Hepatocyte (in vitro differentiated cells): ENCODE data around the gene ZBTB4. TPM values are rescaled to one million over a fixed set of nuclear protein-coding genes. Genes with fewer than 3 reads are reported as not detected.

Experiments used
- DNase-seq: peaks from one replicate; pipeline ENCODE4 v3.0.0-alpha.2; 2016; ENCODE audit warnings: low spot score
- H2AFZ ChIP-seq: fragments of 200-600 bp; sonication (generic); 2 replicates; pipeline ENCODE4 v1.6.0; 2016; ENCODE audit warnings: antibody characterized with exemption, mild to moderate bottlenecking
- H3K27ac ChIP-seq: fragments of 200-600 bp; sonication (generic); 2 replicates; pipeline ENCODE4 v1.5.1; 2016; ENCODE audit warnings: mild to moderate bottlenecking
- H3K27me3 ChIP-seq: fragments of 200-600 bp; sonication (generic); 2 replicates; pipeline ENCODE4 v1.6.1; 2016
- H3K36me3 ChIP-seq: fragments of 200-600 bp; sonication (generic); replicated peaks from 2 replicates; pipeline ENCODE4 v1.5.1; 2016; ENCODE audit warnings: low read depth; ENCODE audit not compliant: insufficient read depth
- H3K4me1 ChIP-seq: fragments of 200-600 bp; sonication (generic); 2 replicates; pipeline ENCODE4 v1.5.1; 2016; ENCODE audit warnings: mild to moderate bottlenecking, moderate library complexity; ENCODE audit not compliant: insufficient read depth
- H3K4me2 ChIP-seq: fragments of 200-600 bp; sonication (generic); 2 replicates; pipeline ENCODE4 v1.6.0; 2016
- H3K4me3 ChIP-seq: fragments of 200-600 bp; sonication (generic); 2 replicates; pipeline ENCODE4 v1.5.1; 2016; ENCODE audit warnings: mild to moderate bottlenecking
- H3K79me2 ChIP-seq: fragments of 200-600 bp; sonication (generic); 2 replicates; pipeline ENCODE4 v1.6.0; 2017; ENCODE audit warnings: mild to moderate bottlenecking
- H3K9me2 ChIP-seq: fragments of 200-600 bp; sonication (generic); replicated peaks from 2 replicates; pipeline ENCODE4 v1.6.0; 2017; ENCODE audit warnings: mild to moderate bottlenecking; ENCODE audit not compliant: insufficient read depth
- H3K9me3 ChIP-seq: fragments of 200-600 bp; sonication (generic); 2 replicates; pipeline ENCODE4 v1.5.1; 2016; ENCODE audit warnings: low read depth, mild to moderate bottlenecking
- H4K20me1 ChIP-seq: fragments of 200-600 bp; sonication (generic); 2 replicates; pipeline ENCODE4 v1.6.0; 2016; ENCODE audit warnings: mild to moderate bottlenecking; ENCODE audit not compliant: insufficient read depth, poor library complexity, severe bottlenecking
- CTCF ChIP-seq: fragments of 200-600 bp; sonication (generic); IDR thresholded peaks from 2 replicates; pipeline ENCODE4 v1.5.1; 2016; ENCODE audit warnings: antibody characterized with exemption, mild to moderate bottlenecking; ENCODE audit not compliant: poor library complexity
- EZH2 ChIP-seq: fragments of 200-600 bp; sonication (generic); IDR thresholded peaks from 2 replicates; pipeline ENCODE4 v1.6.1; 2016; ENCODE audit warnings: antibody characterized with exemption, mild to moderate bottlenecking, borderline replicate concordance
- EZH2phosphoT487 ChIP-seq: fragments of 200-600 bp; sonication (generic); IDR thresholded peaks from one replicate; pipeline ENCODE4 v1.6.1; 2018; ENCODE audit warnings: antibody characterized with exemption, mild to moderate bottlenecking, low read depth, moderate library complexity; ENCODE audit not compliant: unreplicated experiment, severe bottlenecking
- WGBS: methylation state at CpG from one replicate; pipeline ENCODE4 v1.1.6; 2016; ENCODE audit warnings: low lambda C conversion rate; ENCODE audit errors: missing lambda C conversion rate; 5-methylcytosine and 5-hydroxymethylcytosine counted together
- polyA plus RNA-seq: library from polyadenylated mRNA; unstranded; fragments of >200 nt; fragmentation: Nextera tagmentation; extraction: Ambion mirVana; gene quantifications from 2 replicates; pipeline ENCODE4 v1.2.1, GENCODE V29; 2016
- total RNA-seq: library from RNA; depleted of rRNA; stranded (reverse); fragments of >200 nt; gene quantifications from 2 replicates; pipeline ENCODE4 v1.2.3, GENCODE V29; 2014

Gene ZBTB4
- total and polyA plus RNA-seq, 2 experiments from 2014 or later = 20.8 to 27.1 TPM

GRCh38 chr17:7496470-7497183 lies 17.2 kb upstream of the ZBTB4 start:
- no peak overlapping the region for H3K27ac ChIP-seq
- peaks cover 4% of the 10 kb centered on the region for H3K36me3 ChIP-seq
- 97% methylated on average over 20 of the region's 20 CpGs for WGBS
- no peak overlapping the region for H3K4me3 ChIP-seq
- H3K27me3 ChIP-seq = no peaks in the 10 kb centered on the region
- H2AFZ ChIP-seq = no peak overlapping the region
- H3K4me1 ChIP-seq = peaks cover 6% of the 10 kb centered on the region
- H3K9me3 ChIP-seq = no peaks in the 10 kb centered on the region
- peaks cover 60% of the 10 kb centered on the region for H3K79me2 ChIP-seq
- no peaks in the 10 kb centered on the region for H3K9me2 ChIP-seq
- no peak for DNase-seq
- no peak overlapping the region for H3K4me2 ChIP-seq
- peaks cover 49% of the 10 kb centered on the region for H4K20me1 ChIP-seq
- TF ChIP-seq EZH2phosphoT487 (no peak), CTCF (no peak)

DNA sequence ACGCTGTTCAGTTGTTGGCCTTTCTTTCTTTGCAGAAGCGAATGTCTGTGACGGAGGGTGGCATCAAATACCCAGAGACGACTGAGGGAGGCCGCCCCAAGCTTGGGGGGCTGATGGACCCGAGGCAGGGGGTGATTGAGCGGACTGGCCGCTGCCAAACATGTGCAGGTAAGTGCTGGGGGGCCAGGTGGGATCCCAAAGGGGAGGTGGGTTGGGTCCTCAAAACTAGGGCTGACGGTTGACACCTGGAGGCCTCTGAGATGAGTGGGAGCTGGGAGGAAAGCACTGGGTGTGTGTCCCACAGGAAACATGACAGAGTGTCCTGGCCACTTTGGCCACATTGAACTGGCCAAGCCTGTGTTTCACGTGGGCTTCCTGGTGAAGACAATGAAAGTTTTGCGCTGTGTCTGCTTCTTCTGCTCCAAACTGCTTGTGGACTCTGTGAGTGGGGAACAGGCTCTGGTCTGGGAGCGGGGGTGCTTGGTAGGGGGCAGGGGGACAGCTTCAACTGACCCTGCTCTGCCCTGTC lies 16.5 kb upstream of the ZBTB4 start:
- 94% methylated on average over 12 of the region's 12 CpGs for WGBS
- no peak overlapping the region for H3K4me2 ChIP-seq
- peaks cover 67% of the 10 kb centered on the region for H3K79me2 ChIP-seq
- peaks cover 55% of the 10 kb centered on the region for H4K20me1 ChIP-seq
- H3K27me3 ChIP-seq = no peaks in the 10 kb centered on the region
- DNase-seq = no peak
- H3K9me2 ChIP-seq = no peaks in the 10 kb centered on the region
- TF ChIP-seq EZH2 (no peak), EZH2phosphoT487 (no peak), CTCF (no peak)
- no peak overlapping the region for H3K27ac ChIP-seq
- H3K9me3 ChIP-seq = no peaks in the 10 kb centered on the region
- peaks cover 6% of the 10 kb centered on the region for H3K4me1 ChIP-seq
- no peak overlapping the region for H2AFZ ChIP-seq
- no peak overlapping the region for H3K4me3 ChIP-seq
- H3K36me3 ChIP-seq = peaks cover 4% of the 10 kb centered on the region

- Histone ChIP-seq H3K36me3 (no peaks in the 10 kb centered on the region), H3K27ac (no peak overlapping the region), H3K4me3 (no peak overlapping the region), H3K9me3 (no peaks in the 10 kb centered on the region), H4K20me1 (peaks cover 76% of the 10 kb centered on the region), H2AFZ (no peak overlapping the region), H3K27me3 (no peaks in the 10 kb centered on the region), H3K79me2 (peaks cover 82% of the 10 kb centered on the region), H3K4me2 (no peak overlapping the region), H3K4me1 (peaks cover 14% of the 10 kb centered on the region), H3K9me2 (no peaks in the 10 kb centered on the region)
- 95% methylated on average over 3 of the region's 3 CpGs for whole genome bisulfite sequencing
- TF ChIP-seq EZH2phosphoT487 (no peak), CTCF (no peak), EZH2 (no peak)
- DNase-seq = no peak
Measured at GRCh38 chr17:7493941-7494340, 14.5 kb upstream of the ZBTB4 start.
